Astrocyte (in vitro differentiated cells and primary cell): ENCODE results near the gene CPEB3. TPM values are rescaled to one million over a fixed set of nuclear protein-coding genes. Genes with fewer than 3 reads are reported as not detected.

Experiments
- DNase-seq: peaks from one replicate; pipeline ENCODE4 v3.0.0-alpha.2; 2010; ENCODE audit warnings: low read depth
- FAIRE-seq: peaks from 2 replicates; lab custom pipeline; 2011; peaks lifted over from hg19 to GRCh38; lab: Jason Lieb, UNC
- H2AFZ ChIP-seq: 2 replicates; pipeline ENCODE4 v1.6.0; 2012; ENCODE audit warnings: low read depth, low read length, inconsistent platforms
- H3K27ac ChIP-seq: 2 replicates; pipeline ENCODE4 v1.5.1; 2011; ENCODE audit warnings: low read depth, low read length, inconsistent platforms
- H3K27me3 ChIP-seq: 2 replicates; pipeline ENCODE4 v1.6.0; 2011; ENCODE audit warnings: low read length, inconsistent platforms; ENCODE audit not compliant: insufficient read depth
- H3K36me3 ChIP-seq: 2 replicates; pipeline ENCODE4 v1.5.1; 2011; ENCODE audit warnings: low read length, inconsistent platforms; ENCODE audit not compliant: insufficient read depth
- H3K4me1 ChIP-seq: 2 replicates; pipeline ENCODE4 v1.5.1; 2011; ENCODE audit warnings: low read length, inconsistent platforms; ENCODE audit not compliant: insufficient read depth
- H3K4me2 ChIP-seq: 2 replicates; pipeline ENCODE4 v1.6.0; 2012; ENCODE audit warnings: low read length, inconsistent platforms
- H3K4me3 ChIP-seq: 2 replicates; pipeline ENCODE4 v1.5.1; 2011; ENCODE audit warnings: low read depth, mild to moderate bottlenecking, low read length, inconsistent platforms; ENCODE audit not compliant: insufficient read depth
- H3K79me2 ChIP-seq: 2 replicates; pipeline ENCODE4 v1.6.0; 2012; ENCODE audit warnings: mild to moderate bottlenecking, low read length, inconsistent platforms; ENCODE audit not compliant: insufficient read depth
- H3K9ac ChIP-seq: 2 replicates; pipeline ENCODE4 v1.6.0; 2012; ENCODE audit warnings: mild to moderate bottlenecking, low read length, inconsistent platforms
- H3K9me3 ChIP-seq: 2 replicates; pipeline ENCODE4 v1.5.1; 2012; ENCODE audit warnings: low read depth, mild to moderate bottlenecking, low read length, inconsistent platforms; ENCODE audit not compliant: insufficient read depth
- H4K20me1 ChIP-seq: 2 replicates; pipeline ENCODE4 v1.6.0; 2012; ENCODE audit warnings: low read length, inconsistent platforms; ENCODE audit not compliant: insufficient read depth
- H3K27ac Mint-ChIP-seq: one replicate; pipeline ENCODE4 v1.8.0; 2021; ENCODE audit warnings: mild to moderate bottlenecking, mixed read lengths; ENCODE audit not compliant: unreplicated experiment
- H3K27me3 Mint-ChIP-seq: one replicate; pipeline ENCODE4 v1.8.0; 2021; ENCODE audit warnings: low read depth, mixed read lengths; ENCODE audit not compliant: unreplicated experiment
- H3K36me3 Mint-ChIP-seq: one replicate; pipeline ENCODE4 v1.8.0; 2021; ENCODE audit warnings: low read depth, mixed read lengths; ENCODE audit not compliant: unreplicated experiment
- H3K4me1 Mint-ChIP-seq: one replicate; pipeline ENCODE4 v1.8.0; 2021; ENCODE audit warnings: low read depth, mixed read lengths; ENCODE audit not compliant: unreplicated experiment
- H3K4me3 Mint-ChIP-seq: one replicate; pipeline ENCODE4 v1.8.0; 2021; ENCODE audit warnings: mild to moderate bottlenecking, moderate library complexity, mixed read lengths; ENCODE audit not compliant: unreplicated experiment
- H3K9me3 Mint-ChIP-seq: one replicate; pipeline ENCODE4 v1.8.0; 2021; ENCODE audit warnings: mild to moderate bottlenecking, mixed read lengths; ENCODE audit not compliant: unreplicated experiment
- CTCF ChIP-seq: IDR thresholded peaks from 2 replicates; pipeline ENCODE4 v1.5.1; 2011; ENCODE audit warnings: low read depth, mild to moderate bottlenecking, inconsistent platforms, low read length, moderate library complexity; ENCODE audit not compliant: insufficient read depth
- EZH2 ChIP-seq: IDR thresholded peaks from 2 replicates; pipeline ENCODE4 v1.6.1; 2012; ENCODE audit warnings: mild to moderate bottlenecking, low read length, inconsistent platforms; ENCODE audit not compliant: insufficient read depth
- total RNA-seq: library from RNA; stranded (reverse); gene quantifications from 2 replicates; pipeline ENCODE4 v1.2.1, GENCODE V29; 2021

CPEB3 gene
- total RNA-seq, 1 donor from 2014 or later: 1.6 TPM

DNA sequence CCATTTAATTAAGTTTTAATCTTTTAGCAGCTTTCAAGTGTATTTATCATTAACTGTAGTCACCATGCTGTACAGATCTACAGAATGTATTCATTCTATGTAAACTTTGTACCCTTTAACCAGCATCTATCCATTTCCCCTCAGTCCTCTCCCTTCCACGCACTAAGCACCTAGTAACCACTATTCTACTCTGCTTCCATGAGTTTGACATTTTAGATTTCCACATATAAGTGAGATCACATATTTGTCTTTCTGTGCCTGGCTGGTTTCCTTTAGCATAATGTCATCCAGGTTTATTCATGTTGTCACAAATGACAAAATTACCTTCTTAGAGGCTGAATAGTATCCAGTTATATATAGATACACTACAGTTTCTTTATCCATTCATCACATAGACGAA is 287.6 kb downstream of the CPEB3 start:
- H3K9me3 ChIP-seq: no peaks in the 10 kb centered on the region
- H2AFZ ChIP-seq: no peak overlapping the region
- Mint-ChIP-seq H3K36me3 (peaks cover 11% of the 10 kb centered on the region), H3K4me3 (no peak overlapping the region), H3K9me3 (no peaks in the 10 kb centered on the region), H3K4me1 (peaks cover 4% of the 10 kb centered on the region), H3K27ac (no peak overlapping the region), H3K27me3 (no peaks in the 10 kb centered on the region)
- no peak overlapping the region for H3K9ac ChIP-seq
- H3K79me2 ChIP-seq: no peaks in the 10 kb centered on the region
- H3K36me3 ChIP-seq: peaks cover 7% of the 10 kb centered on the region
- H3K4me1 ChIP-seq: no peaks in the 10 kb centered on the region
- no peak overlapping the region for H3K4me3 ChIP-seq
- no peak overlapping the region for H3K4me2 ChIP-seq
- no peak overlapping the region for H3K27ac ChIP-seq
- H3K27me3 ChIP-seq: no peaks in the 10 kb centered on the region
- no peak for TF ChIP-seq CTCF
- TF ChIP-seq EZH2: no peak
- no peaks in the 10 kb centered on the region for H4K20me1 ChIP-seq
- FAIRE-seq: peak; percentile 39
- DNase-seq: no peak

GRCh38 chr10:92001995-92002394 is 288.9 kb downstream of the CPEB3 start:
- peaks cover 14% of the 10 kb centered on the region for H3K36me3 Mint-ChIP-seq
- no peaks in the 10 kb centered on the region for H3K9me3 Mint-ChIP-seq
- no peak overlapping the region for H3K4me3 Mint-ChIP-seq
- no peaks in the 10 kb centered on the region for H3K4me1 ChIP-seq
- H3K4me2 ChIP-seq: no peak overlapping the region
- no peaks in the 10 kb centered on the region for H3K27me3 ChIP-seq
- H3K27me3 Mint-ChIP-seq: no peaks in the 10 kb centered on the region
- no peak overlapping the region for H3K27ac Mint-ChIP-seq
- no peak overlapping the region for H3K9ac ChIP-seq
- no peaks in the 10 kb centered on the region for H4K20me1 ChIP-seq
- no peaks in the 10 kb centered on the region for H3K9me3 ChIP-seq
- H3K27ac ChIP-seq: no peak overlapping the region
- DNase-seq (no peak), FAIRE-seq (no peak)
- no peak overlapping the region for H3K4me3 ChIP-seq
- no peaks in the 10 kb centered on the region for H3K79me2 ChIP-seq
- H3K36me3 ChIP-seq: peaks cover 8% of the 10 kb centered on the region
- H3K4me1 Mint-ChIP-seq: peaks cover 4% of the 10 kb centered on the region
- TF ChIP-seq CTCF (no peak), EZH2 (no peak)
- H2AFZ ChIP-seq: no peak overlapping the region

DNA sequence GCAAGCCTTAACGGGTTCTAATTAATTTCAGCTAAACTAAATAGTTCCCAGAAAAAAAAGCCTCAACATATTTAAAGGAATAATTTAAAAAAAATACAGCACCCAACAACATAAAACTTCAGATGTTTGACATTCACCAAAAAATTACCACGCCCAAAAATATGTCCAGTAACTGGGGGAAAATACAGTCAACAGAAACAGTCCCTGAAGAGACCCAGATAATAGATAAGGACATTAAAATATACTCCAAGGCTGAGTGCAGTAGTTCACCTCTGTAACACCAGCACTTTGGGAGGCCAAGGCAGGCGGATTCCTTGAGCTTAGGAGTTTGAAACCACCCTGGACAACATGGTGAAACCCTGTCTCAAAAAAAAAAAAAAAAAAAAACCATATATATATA is 289.3 kb downstream of the CPEB3 start:
- no peak overlapping the region for H3K27ac ChIP-seq
- H3K27ac Mint-ChIP-seq: no peak overlapping the region
- no peaks in the 10 kb centered on the region for H4K20me1 ChIP-seq
- H3K9me3 ChIP-seq: no peaks in the 10 kb centered on the region
- no peaks in the 10 kb centered on the region for H3K27me3 ChIP-seq
- H3K4me3 Mint-ChIP-seq: no peak overlapping the region
- no peaks in the 10 kb centered on the region for H3K4me1 ChIP-seq
- H3K79me2 ChIP-seq: no peaks in the 10 kb centered on the region
- H3K4me1 Mint-ChIP-seq: peaks cover 4% of the 10 kb centered on the region
- no peaks in the 10 kb centered on the region for H3K9me3 Mint-ChIP-seq
- TF ChIP-seq CTCF (no peak), EZH2 (no peak)
- DNase-seq (no peak), FAIRE-seq (no peak)
- H2AFZ ChIP-seq: no peak overlapping the region
- peaks cover 12% of the 10 kb centered on the region for H3K36me3 ChIP-seq
- no peak overlapping the region for H3K4me2 ChIP-seq
- no peaks in the 10 kb centered on the region for H3K27me3 Mint-ChIP-seq
- no peak overlapping the region for H3K9ac ChIP-seq
- H3K4me3 ChIP-seq: no peak overlapping the region
- H3K36me3 Mint-ChIP-seq: peaks cover 14% of the 10 kb centered on the region

Other genes with a start within 250 kb of the CPEB3 start
- 48.2 and 52.1 TPM in 2 replicates for gene MARCHF5, start 89 bp upstream of the CPEB3 start, total RNA-seq